ENCODE data around the gene MAT2B.

- TF ChIP-seq IRF2 (CRISPR knock-in tag; IDR thresholded peaks at IDR 0.05) (no peak), FOXM1 (CRISPR knock-in tag; IDR thresholded peaks at IDR 0.05) (no peak), TCF7L2 (IDR thresholded peaks at IDR 0.05; ENCODE audit: low read depth, low read length) (no peak), TGIF2 (CRISPR knock-in tag; IDR thresholded peaks at IDR 0.05) (no peak), CREB1 (IDR thresholded peaks at IDR 0.05) (no peak), CREB1 (CRISPR knock-in tag; IDR thresholded peaks at IDR 0.05) (no peak), ARNTL (CRISPR knock-in tag; IDR thresholded peaks at IDR 0.05) (no peak)
Observed at GRCh38 chr5:163548649-163549048, 43.2 kb downstream of the MAT2B start.
